ENCODE data around the gene DIP2C.
"Not testable (repeated sequence)": the region's sequence is repeated elsewhere in the genome, so short reads cannot be mapped to it uniquely, and the experiment has no call there.

DIP2C gene

GRCh38 chr10:660970-661596, 28.4 kb downstream of the DIP2C start:
- no peak overlapping the region for H3K27ac ChIP-seq
- no peak for TF ChIP-seq CTCF (IDR thresholded peaks at IDR 0.05; ENCODE audit: low read depth, low read length, missing control alignments)
- no peak for DNase-seq

GRCh38 chr10:660413-660969, 29.0 kb downstream of the DIP2C start:
- peak overlapping the region; percentile 91 for H3K27ac ChIP-seq
- no peak for TF ChIP-seq CTCF (IDR thresholded peaks at IDR 0.05; ENCODE audit: low read depth, low read length, missing control alignments)
- in situ Hi-C loops (cut with HindIII; ENCODE audit: low pct_ligation_motif_present, low sequenced_read_pairs), result no loop called here

More at GRCh38 chr10:660970-661596, 28.4 kb downstream of the DIP2C start:
- in situ Hi-C loops (cut with HindIII; ENCODE audit: low pct_ligation_motif_present, low sequenced_read_pairs), result no loop called here
- Histone ChIP-seq H3K27me3 (replicated peaks) (no peaks in the 10 kb centered on the region), H3K36me3 (replicated peaks) (no peaks in the 10 kb centered on the region), H3K4me3 (ENCODE audit: low read depth, low read length) (no peak overlapping the region)

GRCh38 chr10:659688-660141, 29.8 kb downstream of the DIP2C start:
- H3K27me3 ChIP-seq (replicated peaks), result no peaks in the 10 kb centered on the region
- peak overlapping the region; percentile 2 for H3K4me3 ChIP-seq (ENCODE audit: low read depth, low read length)
- H3K27ac ChIP-seq, result peak overlapping the region; percentile 91
- TF ChIP-seq CTCF (IDR thresholded peaks at IDR 0.05; ENCODE audit: low read depth, low read length, missing control alignments), result no peak
- peak; percentile 89 for DNase-seq
- H3K36me3 ChIP-seq (replicated peaks), result no peaks in the 10 kb centered on the region
- in situ Hi-C loops (cut with HindIII; ENCODE audit: low pct_ligation_motif_present, low sequenced_read_pairs), result no loop called here

More at GRCh38 chr10:660413-660969, 29.0 kb downstream of the DIP2C start:
- no peak for DNase-seq
- Histone ChIP-seq H3K4me3 (ENCODE audit: low read depth, low read length) (no peak overlapping the region), H3K27me3 (replicated peaks) (no peaks in the 10 kb centered on the region), H3K36me3 (replicated peaks) (no peaks in the 10 kb centered on the region)

- H3K4me3 ChIP-seq (ENCODE audit: low read depth, low read length); DNase-seq; H3K36me3 ChIP-seq (replicated peaks); H3K27me3 ChIP-seq (replicated peaks); in situ Hi-C loops (cut with HindIII; ENCODE audit: low pct_ligation_motif_present, low sequenced_read_pairs); H3K27ac ChIP-seq: not testable (repeated sequence)
These were observed 31.6 kb downstream of the DIP2C start for GRCh38 chr10:657816-658350.

- no peak overlapping the region for H3K4me3 ChIP-seq (ENCODE audit: low read depth, low read length)
- in situ Hi-C loops (cut with HindIII; ENCODE audit: low pct_ligation_motif_present, low sequenced_read_pairs), result no loop called here
- H3K27me3 ChIP-seq (replicated peaks), result no peaks in the 10 kb centered on the region
- H3K27ac ChIP-seq, result no peak overlapping the region
- H3K36me3 ChIP-seq (replicated peaks), result no peaks in the 10 kb centered on the region
- no peak for TF ChIP-seq CTCF (IDR thresholded peaks at IDR 0.05; ENCODE audit: low read depth, low read length, missing control alignments)
- DNase-seq, result no peak
These were observed 32.6 kb downstream of the DIP2C start for GRCh38 chr10:656883-657282.

- Histone ChIP-seq H3K27me3 (replicated peaks) (no peaks in the 10 kb centered on the region), H3K4me3 (ENCODE audit: low read depth, low read length) (no peak overlapping the region), H3K27ac (no peak overlapping the region), H3K36me3 (replicated peaks) (no peaks in the 10 kb centered on the region)
- in situ Hi-C loops (cut with HindIII; ENCODE audit: low pct_ligation_motif_present, low sequenced_read_pairs), result no loop called here
- no peak for DNase-seq
- TF ChIP-seq CTCF (IDR thresholded peaks at IDR 0.05; ENCODE audit: low read depth, low read length, missing control alignments), result no peak
These were observed 34.3 kb downstream of the DIP2C start for GRCh38 chr10:655184-655583.

Measured in brain microvascular endothelial cell (primary cell).